ENCODE data around the gene NAV2.
"Not testable (repeated sequence)": the region's sequence is repeated elsewhere in the genome, so short reads cannot be mapped to it uniquely, and the experiment has no call there.

NAV2 gene

DNA sequence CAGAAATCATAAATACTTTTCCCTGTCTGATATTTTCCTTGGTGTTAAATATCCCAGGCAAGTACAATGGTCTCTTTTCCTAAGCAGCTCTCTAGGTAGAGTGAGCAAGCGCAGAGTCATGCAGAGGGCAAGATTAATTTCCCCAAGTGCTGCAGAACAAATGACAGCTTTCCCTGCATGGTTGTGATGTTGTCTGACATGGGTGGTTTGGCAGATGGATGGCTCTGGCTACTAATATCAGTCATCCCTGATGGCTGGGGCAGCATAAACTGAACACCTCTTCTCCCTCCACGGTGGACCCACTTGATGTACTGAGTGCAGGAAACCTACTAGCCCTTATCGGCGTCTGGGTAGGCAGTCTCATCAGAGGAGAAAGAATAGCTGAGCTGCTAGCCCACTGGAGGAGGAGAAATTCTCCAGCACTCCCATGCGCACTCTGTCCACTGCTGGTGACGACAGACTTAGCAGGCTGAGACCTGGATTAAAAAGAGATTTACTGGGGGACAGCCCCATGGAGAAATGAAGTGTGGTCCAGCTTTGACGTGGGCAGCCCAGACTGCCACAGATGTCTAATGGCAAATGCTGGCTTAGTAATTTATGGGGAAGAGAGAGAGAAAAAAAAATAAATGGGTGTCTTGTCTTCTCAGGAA is 244.8 kb downstream of the NAV2 start:
- no peak for DNase-seq (ENCODE audit: low read depth)
- no peak overlapping the region for H3K4me3 ChIP-seq (ENCODE audit: low read depth, low read length)
- TF ChIP-seq CTCF (IDR thresholded peaks at IDR 0.05; ENCODE audit: low read depth, low read length) (no peak), MAX (IDR thresholded peaks at IDR 0.05; ENCODE audit: low read depth, low read length) (no peak), POLR2A (IDR thresholded peaks at IDR 0.05; ENCODE audit: extremely low read depth, insufficient read length) (no peak), MYC (IDR thresholded peaks at IDR 0.05; ENCODE audit: low read depth, low read length) (no peak)

GRCh38 chr11:19958204-19958603 is 245.6 kb downstream of the NAV2 start:
- DNase-seq (ENCODE audit: low read depth): no peak
- H3K4me3 ChIP-seq (ENCODE audit: low read depth, low read length): no peak overlapping the region
- no peak for TF ChIP-seq CTCF (IDR thresholded peaks at IDR 0.05; ENCODE audit: low read depth, low read length)
- TF ChIP-seq MYC (IDR thresholded peaks at IDR 0.05; ENCODE audit: low read depth, low read length): no peak
- no peak for TF ChIP-seq POLR2A (IDR thresholded peaks at IDR 0.05; ENCODE audit: extremely low read depth, insufficient read length)
- TF ChIP-seq MAX (IDR thresholded peaks at IDR 0.05; ENCODE audit: low read depth, low read length): no peak

- no peak for DNase-seq (ENCODE audit: low read depth)
- TF ChIP-seq MYC (IDR thresholded peaks at IDR 0.05; ENCODE audit: low read depth, low read length): no peak
- no peak for TF ChIP-seq MAX (IDR thresholded peaks at IDR 0.05; ENCODE audit: low read depth, low read length)
- TF ChIP-seq CTCF (IDR thresholded peaks at IDR 0.05; ENCODE audit: low read depth, low read length): no peak
- TF ChIP-seq POLR2A (IDR thresholded peaks at IDR 0.05; ENCODE audit: extremely low read depth, insufficient read length): no peak
- no peak overlapping the region for H3K4me3 ChIP-seq (ENCODE audit: low read depth, low read length)
These were observed 246.6 kb downstream of the NAV2 start for GRCh38 chr11:19959210-19959609.

- TF ChIP-seq MYC (IDR thresholded peaks at IDR 0.05; ENCODE audit: low read depth, low read length) (no peak), POLR2A (IDR thresholded peaks at IDR 0.05; ENCODE audit: extremely low read depth, insufficient read length) (no peak), CTCF (IDR thresholded peaks at IDR 0.05; ENCODE audit: low read depth, low read length) (no peak), MAX (IDR thresholded peaks at IDR 0.05; ENCODE audit: low read depth, low read length) (no peak)
- H3K4me3 ChIP-seq (ENCODE audit: low read depth, low read length): no peak overlapping the region
- no peak for DNase-seq (ENCODE audit: low read depth)
These were observed 247.0 kb downstream of the NAV2 start for GRCh38 chr11:19959648-19960059.

DNA sequence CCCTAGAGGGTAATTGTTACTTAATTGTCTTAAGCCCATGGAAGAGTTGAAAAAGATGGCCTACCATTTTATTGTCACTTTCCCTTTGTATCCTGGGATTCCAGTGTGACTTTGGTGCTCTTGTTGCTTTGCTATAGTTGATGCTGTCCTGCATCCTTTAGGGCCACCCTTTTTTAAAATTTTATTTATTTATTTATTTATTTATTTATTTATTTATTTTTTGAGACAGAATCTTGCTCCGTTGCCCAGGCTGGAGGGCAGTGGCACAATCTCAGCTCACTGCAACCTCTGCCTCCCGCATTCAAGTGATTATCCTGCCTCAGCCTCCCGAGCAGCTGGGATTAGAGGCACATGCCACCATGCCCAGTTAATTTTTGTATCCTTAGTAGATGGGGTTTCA is 247.8 kb downstream of the NAV2 start:
- not testable (repeated sequence) for DNase-seq (ENCODE audit: low read depth); H3K4me3 ChIP-seq (ENCODE audit: low read depth, low read length)

GRCh38 chr11:19961225-19961624 is 248.6 kb downstream of the NAV2 start:
- DNase-seq (ENCODE audit: low read depth): no peak
- H3K4me3 ChIP-seq (ENCODE audit: low read depth, low read length): no peak overlapping the region
- TF ChIP-seq MYC (IDR thresholded peaks at IDR 0.05; ENCODE audit: low read depth, low read length) (no peak), POLR2A (IDR thresholded peaks at IDR 0.05; ENCODE audit: extremely low read depth, insufficient read length) (no peak), CTCF (IDR thresholded peaks at IDR 0.05; ENCODE audit: low read depth, low read length) (no peak), MAX (IDR thresholded peaks at IDR 0.05; ENCODE audit: low read depth, low read length) (no peak)

All from NB4 (cell line).